Measurements from ENCODE around the gene JPH4. TPM values are rescaled to one million over a fixed set of nuclear protein-coding genes. Genes with fewer than 3 reads are reported as not detected.

The JPH4 gene
- total and polyA plus RNA-seq, 2 donors (not counting 3 experiments of a cell fraction or from before 2014, with no cell fraction given) = 0.06 TPM; not detected in 1

DNA sequence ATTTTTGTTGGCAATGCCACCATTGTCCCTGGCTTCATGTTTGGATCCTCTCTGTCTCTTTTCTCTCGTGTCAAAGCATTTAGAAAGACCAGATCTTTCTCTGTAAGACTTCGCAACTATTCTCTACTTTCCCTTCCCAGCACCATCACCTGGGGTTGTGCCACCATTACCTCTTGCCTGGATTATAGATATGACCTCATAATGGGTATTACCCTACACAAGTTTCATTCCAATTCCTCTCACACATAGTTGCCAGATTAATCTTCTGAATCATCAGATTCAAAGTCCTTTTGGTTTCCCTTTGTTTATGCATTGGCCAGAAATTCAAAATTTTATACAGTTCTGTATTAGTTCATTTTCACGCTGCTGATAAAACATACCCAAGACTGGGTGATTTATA lies 30.4 kb upstream of the JPH4 start:
- dilution Hi-C loops (cut with MboI; ENCODE audit: extremely low pct_ligation_motif_present, low sequenced_read_pairs) = no loop called here
- POLR2A ChIA-PET = no interaction called here
- no peak overlapping the region for H3K9ac ChIP-seq (replicated peaks; ENCODE audit: extremely low read depth, insufficient read depth, low read length)

More for the DNA sequence above, 30.4 kb upstream of the JPH4 start:
- no peaks in the 10 kb centered on the region for H3K36me3 ChIP-seq (ENCODE audit: control insufficient read depth in 2 of 2, extremely low read depth in 1 of 2, insufficient read depth in 2 of 2, low read length in 2 of 2)
- no peaks in the 10 kb centered on the region for H3K9me1 ChIP-seq (replicated peaks; ENCODE audit: control insufficient read depth, extremely low read depth, insufficient read depth, low read length)
- H3K4me2 ChIP-seq (ENCODE audit: insufficient read depth, low read length) = no peak overlapping the region
- no peak overlapping the region for H3K4me3 ChIP-seq (replicated peaks in 1 of 3; ENCODE audit: insufficient read depth in 1 of 3, low read depth in 1 of 3, low read length in 3 of 3)
- intact Hi-C loops (cut with micrococcal nuclease) = no loop called here
- no TSS peak for BruUV-seq (replicated peaks)
- CTCF ChIA-PET = interaction anchor here (4.0 kb wide), 1 partner anchor 23 kb away, joined by 20 read pairs; no protein-coding TSS in a partner anchor
- TF ChIP-seq MYC (IDR thresholded peaks at IDR 0.05; ENCODE audit: low read depth, low read length) (no peak), GATA2 (IDR thresholded peaks at IDR 0.05; ENCODE audit: insufficient read depth, insufficient read length, low read depth, low read length) (no peak), POLR2AphosphoS5 (IDR thresholded peaks at IDR 0.05; ENCODE audit: insufficient read depth, low read depth, low read length) (no peak), POLR2A (IDR thresholded peaks at IDR 0.05; ENCODE audit: low read depth, low read length) (no peak), FOS (IDR thresholded peaks at IDR 0.05; ENCODE audit: borderline replicate concordance, insufficient read depth, low read length) (no peak), JUN (IDR thresholded peaks at IDR 0.05; ENCODE audit: borderline replicate concordance, insufficient read depth, insufficient read length, low read depth) (no peak), EZH2 (IDR thresholded peaks at IDR 0.05; ENCODE audit: borderline replicate concordance, low read depth, low read length, severe bottlenecking) (no peak)
- TF ChIP-seq, protein P1, sequence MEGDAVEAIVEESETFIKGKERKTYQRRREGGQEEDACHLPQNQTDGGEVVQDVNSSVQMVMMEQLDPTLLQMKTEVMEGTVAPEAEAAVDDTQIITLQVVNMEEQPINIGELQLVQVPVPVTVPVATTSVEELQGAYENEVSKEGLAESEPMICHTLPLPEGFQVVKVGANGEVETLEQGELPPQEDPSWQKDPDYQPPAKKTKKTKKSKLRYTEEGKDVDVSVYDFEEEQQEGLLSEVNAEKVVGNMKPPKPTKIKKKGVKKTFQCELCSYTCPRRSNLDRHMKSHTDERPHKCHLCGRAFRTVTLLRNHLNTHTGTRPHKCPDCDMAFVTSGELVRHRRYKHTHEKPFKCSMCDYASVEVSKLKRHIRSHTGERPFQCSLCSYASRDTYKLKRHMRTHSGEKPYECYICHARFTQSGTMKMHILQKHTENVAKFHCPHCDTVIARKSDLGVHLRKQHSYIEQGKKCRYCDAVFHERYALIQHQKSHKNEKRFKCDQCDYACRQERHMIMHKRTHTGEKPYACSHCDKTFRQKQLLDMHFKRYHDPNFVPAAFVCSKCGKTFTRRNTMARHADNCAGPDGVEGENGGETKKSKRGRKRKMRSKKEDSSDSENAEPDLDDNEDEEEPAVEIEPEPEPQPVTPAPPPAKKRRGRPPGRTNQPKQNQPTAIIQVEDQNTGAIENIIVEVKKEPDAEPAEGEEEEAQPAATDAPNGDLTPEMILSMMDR (IDR thresholded peaks at IDR 0.05; ENCODE audit: extremely low read depth in 1 of 2, insufficient read depth in 1 of 2, low read depth in 1 of 2, low read length in 2 of 2) = no peak
- TF ChIP-seq, protein P2, sequence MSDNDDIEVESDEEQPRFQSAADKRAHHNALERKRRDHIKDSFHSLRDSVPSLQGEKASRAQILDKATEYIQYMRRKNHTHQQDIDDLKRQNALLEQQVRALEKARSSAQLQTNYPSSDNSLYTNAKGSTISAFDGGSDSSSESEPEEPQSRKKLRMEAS (IDR thresholded peaks at IDR 0.05; ENCODE audit: insufficient read depth, insufficient read length) = no peak
- H3K27me3 ChIP-seq (ENCODE audit: control insufficient read depth in 2 of 2, insufficient read depth in 2 of 2, low read length in 2 of 2) = no peaks in the 10 kb centered on the region
- no peak for DNase-seq (ENCODE audit: low read depth, low spot score)
- no peak for FAIRE-seq
- H3K27ac ChIP-seq (ENCODE audit: insufficient read depth, low read depth, low read length) = no peak overlapping the region
- no peaks in the 10 kb centered on the region for H4K20me1 ChIP-seq (replicated peaks; ENCODE audit: control insufficient read depth, extremely low read depth, insufficient read depth, low read length)
- no peaks in the 10 kb centered on the region for H3K79me2 ChIP-seq (ENCODE audit: control insufficient read depth, insufficient read depth, low read length)
- no peaks in the 10 kb centered on the region for H3K9me3 ChIP-seq (replicated peaks; ENCODE audit: control insufficient read depth, insufficient read depth, low read length)
- no peak overlapping the region for H2AFZ ChIP-seq (ENCODE audit: low read depth, low read length)
- no peaks in the 10 kb centered on the region for H3K4me1 ChIP-seq (ENCODE audit: control insufficient read depth, extremely low read depth, insufficient read depth, low read length)
